NCI-H748 (cell line): ENCODE results near the gene NCKAP5L.
"Not testable (repeated sequence)": the region's sequence is repeated elsewhere in the genome, so short reads cannot be mapped to it uniquely, and the experiment has no call there.

Experiments
- DNase-seq: peaks from one replicate; lab custom pipeline; 2025; ENCODE audit not compliant: unreplicated experiment; lab: John Stamatoyannopoulos, UW

Gene NCKAP5L

GRCh38 chr12:49784756-49785409 is 43.3 kb downstream of the NCKAP5L start:
- no peak for DNase-seq

- no peak for DNase-seq
These were observed 44.1 kb downstream of the NCKAP5L start for GRCh38 chr12:49783917-49784676.

DNA sequence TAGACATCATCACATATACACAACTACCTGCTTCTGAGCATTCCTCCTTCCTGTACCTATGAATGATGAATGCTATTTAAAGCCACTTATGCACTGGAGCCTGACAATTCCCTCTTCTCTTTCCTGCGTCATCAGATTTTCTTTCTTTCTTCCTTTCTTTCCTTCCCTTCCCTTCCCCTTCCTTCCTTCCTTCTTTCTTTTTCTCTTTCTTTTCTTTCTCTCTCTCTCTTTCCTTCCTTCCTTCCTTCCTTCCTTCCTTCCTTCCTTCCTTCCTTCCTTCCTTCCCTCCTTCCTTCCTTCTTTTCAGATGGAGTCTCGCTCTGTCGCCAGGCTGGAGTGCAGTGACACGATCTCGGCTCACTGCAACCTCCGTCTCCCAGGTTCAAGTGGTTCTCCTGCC is 47.3 kb downstream of the NCKAP5L start:
- DNase-seq, result not testable (repeated sequence)

GRCh38 chr12:49779581-49779980 is 48.6 kb downstream of the NCKAP5L start:
- DNase-seq, result no peak

- peak; percentile 58 for DNase-seq
These were observed 50.1 kb downstream of the NCKAP5L start for GRCh38 chr12:49777800-49778748.

DNA sequence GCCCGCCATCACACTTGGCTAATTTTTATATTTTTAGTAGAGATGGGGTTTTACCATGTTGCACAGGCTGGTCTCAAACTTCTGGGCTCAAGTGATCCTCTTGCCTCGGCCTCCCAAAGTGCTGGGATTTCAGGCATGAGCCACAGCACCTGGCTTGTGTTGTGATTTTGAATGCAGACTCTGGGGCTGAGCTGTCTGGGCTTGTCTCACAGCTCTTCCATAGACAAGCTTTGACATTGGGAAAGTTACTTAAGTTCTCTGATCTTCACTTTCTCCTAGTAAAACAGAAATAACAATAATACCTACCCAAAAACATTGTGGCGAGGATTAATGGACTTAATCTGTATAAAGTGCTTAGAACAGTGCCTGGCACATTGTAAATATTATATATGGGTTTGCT is 50.9 kb downstream of the NCKAP5L start:
- no peak for DNase-seq

DNA sequence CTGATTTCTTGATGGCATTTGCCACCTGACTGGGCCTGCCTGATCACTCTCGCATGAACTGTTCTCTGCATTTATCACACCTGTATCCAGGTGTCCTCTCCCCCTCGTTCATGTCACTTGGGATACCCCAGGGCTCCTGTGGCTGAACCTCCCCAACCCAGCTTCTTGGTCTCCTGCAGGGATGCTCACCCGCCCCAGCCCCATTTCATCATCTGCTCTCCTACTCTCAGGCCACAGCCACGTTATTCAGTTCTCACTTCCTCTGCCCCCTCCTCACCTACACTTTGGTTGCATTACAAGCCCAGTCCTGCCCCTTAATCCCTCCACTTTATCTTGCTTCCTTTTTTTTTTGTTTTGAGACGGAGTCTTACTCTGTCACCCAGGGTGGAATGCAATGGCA is 51.4 kb downstream of the NCKAP5L start:
- no peak for DNase-seq

GRCh38 chr12:49776413-49776812 is 51.8 kb downstream of the NCKAP5L start:
- peak; percentile 64 for DNase-seq

DNA sequence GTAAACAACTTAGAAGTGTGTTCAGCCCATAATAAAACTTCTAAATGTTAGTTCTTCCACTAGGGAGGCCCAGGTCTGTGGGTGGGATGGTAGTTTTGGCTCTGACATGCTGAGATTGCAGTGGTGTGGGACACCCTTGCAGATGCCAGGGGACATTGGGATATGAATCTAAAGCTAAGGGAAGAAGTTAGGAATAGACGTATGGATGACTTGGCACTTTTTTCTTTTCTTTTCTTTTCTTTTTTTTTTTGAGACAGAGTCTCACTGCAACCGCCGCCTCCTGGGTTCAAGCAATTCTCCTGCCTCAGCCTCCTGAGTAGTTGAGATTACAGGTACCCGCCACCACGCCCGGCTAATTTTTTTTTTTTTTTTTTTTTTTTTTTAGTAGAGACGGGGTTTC is 55.1 kb downstream of the NCKAP5L start:
- not testable (repeated sequence) for DNase-seq

DNA sequence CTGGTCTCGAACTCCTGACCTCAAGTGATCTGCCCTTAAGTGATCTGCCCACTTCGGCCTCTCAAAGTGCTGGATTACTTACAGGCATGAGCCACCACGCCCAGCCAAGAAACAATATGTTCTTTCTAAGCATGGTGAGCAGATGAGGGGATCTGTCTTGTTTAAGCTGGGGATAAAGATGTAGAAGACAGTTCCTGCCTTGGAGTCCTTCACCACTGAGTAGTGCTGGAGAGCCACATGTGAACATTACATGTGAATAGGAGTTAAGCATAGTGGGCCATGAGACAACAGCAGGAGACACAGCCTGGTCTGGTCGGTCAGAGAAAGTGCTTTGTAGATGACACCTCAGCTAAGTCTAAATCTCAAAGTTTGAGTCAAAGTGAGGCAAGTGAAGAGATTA is 60.9 kb downstream of the NCKAP5L start:
- no peak for DNase-seq

GRCh38 chr12:49766115-49766455 is 62.1 kb downstream of the NCKAP5L start:
- no peak for DNase-seq

DNA sequence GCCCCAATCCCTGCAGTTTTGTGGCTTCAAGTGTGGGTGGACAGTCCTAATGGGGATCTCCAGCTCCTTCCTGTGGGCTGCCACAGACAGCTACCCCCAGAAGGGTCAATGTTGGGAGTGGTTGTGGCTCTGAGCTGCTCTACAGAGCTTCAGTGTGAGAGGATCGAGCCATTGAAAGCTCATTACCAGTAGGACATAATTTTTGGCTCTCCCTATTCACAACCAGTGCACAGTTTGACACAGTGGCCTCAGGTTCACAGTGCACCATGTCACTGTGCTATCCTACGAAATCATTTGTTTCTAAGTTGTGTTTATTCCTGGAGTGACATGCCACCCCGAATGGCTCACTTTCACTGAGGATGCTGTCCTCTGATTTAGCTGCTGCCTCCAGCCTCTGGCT is 64.1 kb downstream of the NCKAP5L start:
- DNase-seq, result no peak

DNA sequence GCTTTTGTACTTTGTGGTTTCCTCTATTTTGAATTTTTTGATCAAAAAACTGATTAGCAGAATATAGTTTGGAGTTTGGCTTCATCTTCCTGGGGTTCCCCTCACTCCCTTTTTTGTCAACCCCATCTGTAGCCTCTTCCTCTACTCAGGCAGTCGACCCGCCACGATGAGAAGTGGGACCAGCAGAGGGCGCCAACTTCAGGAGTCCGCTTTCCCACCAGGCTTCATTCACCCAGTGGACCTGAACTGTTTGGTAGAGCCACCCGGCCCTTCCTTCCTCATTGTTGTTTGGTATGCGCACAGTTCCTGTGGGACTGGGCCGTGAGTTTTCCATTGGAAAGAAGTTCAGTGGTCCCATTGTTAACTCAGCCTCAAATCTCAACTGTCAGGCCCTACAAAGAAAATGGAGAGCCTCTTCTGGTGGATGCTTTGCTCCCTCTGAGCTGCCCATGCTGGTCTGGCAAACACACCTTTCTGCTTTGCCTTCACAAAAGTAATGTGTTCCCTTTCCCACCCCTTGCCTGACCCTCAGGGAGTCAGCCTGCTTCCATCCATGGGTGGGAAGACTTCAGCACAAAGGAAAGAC is 65.1 kb downstream of the NCKAP5L start:
- DNase-seq, result peak; percentile 34

- no peak for DNase-seq
These were observed 65.8 kb downstream of the NCKAP5L start for GRCh38 chr12:49762468-49762847.

DNA sequence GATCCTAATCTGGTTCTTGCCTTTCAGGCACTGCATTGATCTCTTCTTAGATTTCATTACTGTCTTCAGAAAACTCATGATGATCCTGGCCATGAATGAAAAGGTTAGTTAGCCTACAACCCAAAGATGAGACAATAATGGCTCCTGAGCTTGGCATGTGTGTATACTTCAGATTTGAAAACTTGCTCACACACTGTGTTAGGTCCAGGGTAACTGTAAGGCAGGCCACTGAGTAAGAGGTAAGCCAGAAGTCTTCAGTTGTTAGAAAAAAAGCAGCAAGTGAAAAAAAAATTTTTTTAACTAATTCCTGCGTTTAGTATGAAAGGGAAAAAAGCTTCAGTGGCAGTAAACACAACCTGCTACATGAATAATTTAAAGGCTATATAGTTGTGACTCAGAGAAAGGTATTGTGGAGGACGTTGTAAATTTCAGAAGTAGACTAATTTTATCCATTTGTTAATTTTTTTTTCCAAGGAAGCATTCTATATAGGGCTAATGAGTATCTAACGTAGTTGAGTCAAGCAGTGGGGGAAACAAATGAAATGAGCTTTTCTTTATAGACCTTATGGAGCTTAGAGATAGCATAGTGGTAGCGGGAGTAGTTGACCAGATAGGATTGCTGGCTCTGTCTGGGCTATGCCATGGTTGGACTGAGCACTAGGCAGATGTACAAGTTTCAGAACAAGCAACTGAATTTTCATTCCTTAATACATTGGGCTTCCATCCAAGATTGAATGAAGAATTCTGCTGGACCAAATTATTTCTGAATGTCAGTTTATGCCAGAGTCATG is 66.3 kb downstream of the NCKAP5L start:
- no peak for DNase-seq

DNA sequence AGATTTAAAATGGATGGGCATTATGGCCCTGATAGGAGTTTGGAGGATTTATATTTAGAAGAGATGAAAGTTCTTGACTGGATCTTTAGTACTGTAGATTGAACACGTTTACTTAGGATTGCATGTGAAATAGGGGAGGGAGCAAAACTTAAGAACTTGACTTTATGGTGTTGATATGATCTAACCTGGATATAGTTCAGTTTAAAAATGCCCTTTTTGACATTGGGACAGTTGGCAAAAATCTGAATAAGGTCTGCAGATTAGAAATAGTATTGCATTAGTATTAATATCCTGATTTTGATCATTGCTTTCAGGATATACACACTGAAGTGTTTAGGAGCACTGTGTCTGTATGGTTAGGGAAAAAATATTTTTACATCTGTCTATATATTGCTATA is 77.2 kb downstream of the NCKAP5L start:
- DNase-seq, result no peak

DNA sequence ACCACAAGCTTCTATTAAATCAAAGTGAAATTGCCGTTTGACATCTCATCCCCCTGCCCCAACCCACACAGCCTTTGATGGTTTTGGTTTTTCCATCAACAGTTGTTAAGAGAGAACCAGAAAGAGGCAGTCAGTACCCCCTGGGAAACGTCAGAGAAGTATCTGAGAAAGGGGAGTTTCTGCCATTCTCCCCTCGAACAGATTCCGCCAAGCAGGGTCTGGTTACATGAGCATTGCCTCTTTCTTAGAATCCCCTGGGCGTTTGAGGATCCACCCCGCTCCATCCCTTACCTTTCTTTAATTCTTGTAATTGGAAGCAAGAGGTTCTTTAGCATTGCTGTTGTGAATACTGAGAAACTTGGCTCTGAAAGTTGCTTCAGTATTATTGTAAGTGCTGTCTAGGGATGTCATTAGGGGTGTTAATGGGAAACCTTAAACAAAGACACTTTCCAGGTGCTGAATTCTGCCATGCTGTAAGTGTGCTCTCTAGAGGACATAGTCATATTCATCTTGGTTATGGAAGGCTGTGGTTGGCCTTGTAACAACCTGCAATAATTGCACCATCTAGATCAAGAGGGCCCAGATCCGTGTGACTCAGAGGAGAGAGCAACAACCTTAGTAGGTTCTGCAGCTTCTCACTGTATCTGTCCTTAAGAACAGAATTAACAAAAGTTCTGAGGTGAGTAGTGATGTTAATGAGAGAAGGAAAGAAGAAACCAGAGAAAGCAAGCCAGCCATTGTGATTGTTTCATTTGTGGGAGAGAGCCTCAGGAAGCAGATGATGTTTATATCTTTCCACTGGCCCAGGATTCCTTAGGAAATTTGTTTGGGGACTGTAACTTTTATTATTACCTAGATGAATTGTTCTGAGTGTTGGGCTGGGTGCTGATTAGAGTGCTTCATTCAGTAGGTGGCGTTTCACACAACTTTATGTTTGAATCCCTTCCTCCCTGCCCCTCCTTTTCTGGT is 77.9 kb downstream of the NCKAP5L start:
- DNase-seq, result no peak

DNA sequence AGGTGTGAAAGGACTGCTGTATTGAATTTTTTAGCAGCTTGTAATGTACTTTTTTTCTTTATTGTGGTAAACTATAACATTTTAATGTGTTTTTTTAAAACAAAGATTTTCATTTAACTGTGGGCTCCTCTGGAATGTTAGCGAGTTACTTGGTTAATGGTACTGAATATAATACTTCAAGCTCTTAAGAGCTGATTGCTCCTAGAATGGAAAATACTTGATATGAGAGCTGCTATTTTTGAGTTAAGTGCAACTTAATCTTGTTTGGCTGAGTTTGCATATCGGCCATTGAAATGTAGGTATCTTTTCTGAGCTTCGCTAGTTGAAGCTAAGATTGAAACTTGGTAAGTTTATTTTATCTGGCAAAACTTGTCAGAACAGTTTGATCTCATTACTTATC is 79.4 kb downstream of the NCKAP5L start:
- DNase-seq, result no peak

DNA sequence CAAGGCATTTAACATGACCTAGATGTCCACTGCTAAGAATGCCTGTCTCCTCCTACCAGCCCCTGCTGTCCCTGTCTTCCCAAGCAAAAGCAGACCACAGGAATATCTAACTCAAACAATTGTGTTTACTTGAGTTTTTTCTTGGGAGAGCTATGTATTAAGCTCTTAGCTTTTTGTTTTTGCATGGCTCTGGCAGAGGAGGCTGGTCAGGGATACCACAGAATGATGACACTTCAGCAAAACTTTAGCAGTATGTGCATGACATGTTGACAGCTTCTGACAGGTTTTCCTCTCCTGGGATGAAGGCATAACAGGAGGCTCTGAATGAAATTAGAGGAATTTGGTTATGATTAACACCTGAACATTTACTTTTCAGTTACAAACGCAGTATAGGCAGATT is 79.9 kb downstream of the NCKAP5L start:
- DNase-seq, result no peak
